Measurements from ENCODE around the gene SCGN. TPM values are rescaled to one million over a fixed set of nuclear protein-coding genes. Genes with fewer than 3 reads are reported as not detected.

Gene SCGN
- total RNA-seq, 2 donors from 2014 or later, result not detected

GRCh38 chr6:25697537-25698340 is 45.7 kb downstream of the SCGN start:
- H3K27ac Mint-ChIP-seq, result no peak overlapping the region
- ATAC-seq, result no peak
- H3K36me3 Mint-ChIP-seq, result no peaks in the 10 kb centered on the region
- H3K9me3 Mint-ChIP-seq, result peaks cover 0 to 4% of the 10 kb centered on the region in 2 donors
- no peak for DNase-seq (ENCODE audit: low spot score in 2 of 2)

GRCh38 chr6:25698631-25699030 is 46.6 kb downstream of the SCGN start:
- ATAC-seq, result no peak
- DNase-seq (ENCODE audit: low spot score in 2 of 2), result no peak
- Mint-ChIP-seq H3K9me3 (peaks cover 0 to 4% of the 10 kb centered on the region in 2 donors), H3K36me3 (no peaks in the 10 kb centered on the region), H3K27ac (peak overlapping the region in 1 of 2 donors; percentile 58)

GRCh38 chr6:25699649-25700048 is 47.6 kb downstream of the SCGN start:
- H3K9me3 Mint-ChIP-seq, result peaks cover 0 to 4% of the 10 kb centered on the region in 2 donors
- H3K36me3 Mint-ChIP-seq, result no peaks in the 10 kb centered on the region
- ATAC-seq (no peak), DNase-seq (ENCODE audit: low spot score in 2 of 2) (no peak)
- H3K27ac Mint-ChIP-seq, result no peak overlapping the region

GRCh38 chr6:25700761-25701160 is 48.7 kb downstream of the SCGN start:
- ATAC-seq (no peak), DNase-seq (ENCODE audit: low spot score in 2 of 2) (no peak)
- H3K27ac Mint-ChIP-seq, result no peak overlapping the region
- H3K36me3 Mint-ChIP-seq, result no peaks in the 10 kb centered on the region
- peaks cover 0 to 4% of the 10 kb centered on the region in 2 donors for H3K9me3 Mint-ChIP-seq

- Mint-ChIP-seq H3K36me3 (no peaks in the 10 kb centered on the region), H3K9me3 (peaks cover 0 to 4% of the 10 kb centered on the region in 2 donors), H3K27ac (no peak overlapping the region)
- DNase-seq (ENCODE audit: low spot score in 2 of 2) (no peak), ATAC-seq (no peak)
Measured at GRCh38 chr6:25701807-25702206, 49.8 kb downstream of the SCGN start.

GRCh38 chr6:25703005-25703404 is 51.0 kb downstream of the SCGN start:
- H3K9me3 Mint-ChIP-seq, result peaks cover 0 to 4% of the 10 kb centered on the region in 2 donors
- DNase-seq (ENCODE audit: low spot score in 2 of 2), result no peak
- ATAC-seq, result no peak
- H3K27ac Mint-ChIP-seq, result no peak overlapping the region
- no peaks in the 10 kb centered on the region for H3K36me3 Mint-ChIP-seq

- H3K9me3 Mint-ChIP-seq, result no peaks in the 10 kb centered on the region
- DNase-seq (ENCODE audit: low spot score in 2 of 2), result no peak
- H3K36me3 Mint-ChIP-seq, result no peaks in the 10 kb centered on the region
- H3K27ac Mint-ChIP-seq, result no peak overlapping the region
- no peak for ATAC-seq
Measured at GRCh38 chr6:25704001-25704400, 52.0 kb downstream of the SCGN start.

GRCh38 chr6:25706314-25707014 is 54.4 kb downstream of the SCGN start:
- DNase-seq (ENCODE audit: low spot score in 2 of 2) (no peak), ATAC-seq (no peak)
- H3K9me3 Mint-ChIP-seq, result no peaks in the 10 kb centered on the region
- H3K27ac Mint-ChIP-seq, result no peak overlapping the region
- H3K36me3 Mint-ChIP-seq, result no peaks in the 10 kb centered on the region

GRCh38 chr6:25709761-25710160 is 57.7 kb downstream of the SCGN start:
- Mint-ChIP-seq H3K27ac (no peak overlapping the region), H3K36me3 (no peaks in the 10 kb centered on the region)
- DNase-seq (ENCODE audit: low spot score in 2 of 2), result no peak

GRCh38 chr6:25710287-25710686 is 58.3 kb downstream of the SCGN start:
- no peak for DNase-seq (ENCODE audit: low spot score in 2 of 2)
- H3K36me3 Mint-ChIP-seq, result no peaks in the 10 kb centered on the region
- H3K9me3 Mint-ChIP-seq, result no peaks in the 10 kb centered on the region
- no peak overlapping the region for H3K27ac Mint-ChIP-seq
- ATAC-seq, result no peak

More at GRCh38 chr6:25709761-25710160, 57.7 kb downstream of the SCGN start:
- no peak for ATAC-seq
- no peaks in the 10 kb centered on the region for H3K9me3 Mint-ChIP-seq

- no peak for DNase-seq (ENCODE audit: low spot score in 2 of 2)
- no peak overlapping the region for H3K27ac Mint-ChIP-seq
- H3K9me3 Mint-ChIP-seq, result no peaks in the 10 kb centered on the region
- ATAC-seq, result no peak
- H3K36me3 Mint-ChIP-seq, result no peaks in the 10 kb centered on the region
Measured at GRCh38 chr6:25713824-25714223, 61.8 kb downstream of the SCGN start.

GRCh38 chr6:25714765-25715164 is 62.8 kb downstream of the SCGN start:
- Mint-ChIP-seq H3K36me3 (no peaks in the 10 kb centered on the region), H3K27ac (no peak overlapping the region), H3K9me3 (no peaks in the 10 kb centered on the region)
- no peak for DNase-seq (ENCODE audit: low spot score in 2 of 2)
- ATAC-seq, result no peak

GRCh38 chr6:25715794-25716193 is 63.8 kb downstream of the SCGN start:
- DNase-seq (ENCODE audit: low spot score in 2 of 2), result no peak
- ATAC-seq, result no peak
- Mint-ChIP-seq H3K36me3 (no peaks in the 10 kb centered on the region), H3K27ac (no peak overlapping the region), H3K9me3 (no peaks in the 10 kb centered on the region)

- H3K36me3 Mint-ChIP-seq, result no peaks in the 10 kb centered on the region
- H3K27ac Mint-ChIP-seq, result no peak overlapping the region
- H3K9me3 Mint-ChIP-seq, result no peaks in the 10 kb centered on the region
- DNase-seq (ENCODE audit: low spot score in 2 of 2) (no peak), ATAC-seq (no peak)
Measured at GRCh38 chr6:25717866-25718740, 66.1 kb downstream of the SCGN start.

- ATAC-seq (no peak), DNase-seq (ENCODE audit: low spot score in 2 of 2) (no peak)
- H3K36me3 Mint-ChIP-seq, result no peaks in the 10 kb centered on the region
- H3K9me3 Mint-ChIP-seq, result no peaks in the 10 kb centered on the region
- H3K27ac Mint-ChIP-seq, result no peak overlapping the region
Measured at GRCh38 chr6:25726122-25726911, 74.3 kb downstream of the SCGN start.

- DNase-seq (ENCODE audit: low spot score in 2 of 2) (no peak), ATAC-seq (no peak)
- Mint-ChIP-seq H3K27ac (no peak overlapping the region), H3K9me3 (peaks cover 0 to 3% of the 10 kb centered on the region in 2 donors), H3K36me3 (no peaks in the 10 kb centered on the region)
Measured at GRCh38 chr6:25727028-25727427, 75.0 kb downstream of the SCGN start.
